SU-DHL-6 (cell line): ENCODE measurements around the gene LFNG.
"Not testable (repeated sequence)": the region's sequence is repeated elsewhere in the genome, so short reads cannot be mapped to it uniquely, and the experiment has no call there.

Source experiments
- H2AFZ ChIP-seq: fragments of 200-600 bp; sonication (generic); 2 replicates; pipeline ENCODE4 v1.6.1; 2014; ENCODE audit warnings: low read depth, mild to moderate bottlenecking, moderate library complexity, mixed read lengths, antibody characterized with exemption, low read length; ENCODE audit not compliant: severe bottlenecking
- H3F3A ChIP-seq: fragments of 200-600 bp; shearing (Covaris generic); 2 replicates; pipeline ENCODE4 v1.6.0; 2016; ENCODE audit warnings: antibody characterized with exemption, mild to moderate bottlenecking; ENCODE audit not compliant: insufficient read depth
- H3K27ac ChIP-seq: fragments of 200-600 bp; sonication (generic); 2 replicates; pipeline ENCODE4 v1.5.1; 2016; ENCODE audit warnings: low read depth, mild to moderate bottlenecking, low read length, moderate library complexity, mixed read lengths
- H3K27me3 ChIP-seq: fragments of 200-600 bp; sonication (generic), shearing (Covaris generic); 2 replicates; pipeline ENCODE4 v1.6.0; 2014; ENCODE audit warnings: mild to moderate bottlenecking, low read length
- H3K36me3 ChIP-seq: fragments of 200-600 bp; sonication (generic); 2 replicates; pipeline ENCODE4 v1.6.1; 2014; ENCODE audit warnings: mild to moderate bottlenecking, low read length, mixed read lengths
- H3K4me2 ChIP-seq: fragments of 300-600, 200-600 bp; shearing (Covaris generic), sonication (generic); 2 replicates; pipeline ENCODE4 v1.6.0; 2014; ENCODE audit warnings: low read length, low read depth, mild to moderate bottlenecking; ENCODE audit not compliant: poor library complexity, severe bottlenecking
- H3K4me3 ChIP-seq: fragments of 200-600 bp; sonication (generic); 2 replicates; pipeline ENCODE4 v1.5.1; 2014; ENCODE audit warnings: antibody characterized with exemption, low read length, mild to moderate bottlenecking, mixed read lengths; ENCODE audit not compliant: insufficient read depth, poor library complexity, severe bottlenecking
- H3K79me2 ChIP-seq: fragments of 200-600 bp; sonication (generic); 2 replicates; pipeline ENCODE4 v1.6.1; 2014; ENCODE audit warnings: mild to moderate bottlenecking, low read length, moderate library complexity; ENCODE audit not compliant: insufficient read depth
- H3K9ac ChIP-seq: fragments of 200-600 bp; sonication (generic); 2 replicates; pipeline ENCODE4 v1.7.0; 2014; ENCODE audit warnings: mild to moderate bottlenecking, low read length
- H3K9me2 ChIP-seq: fragments of 200-600 bp; sonication (generic); replicated peaks from 2 replicates; pipeline ENCODE4 v1.6.1; 2014; ENCODE audit warnings: low read length; ENCODE audit not compliant: insufficient read depth
- H3K9me3 ChIP-seq: fragments of 200-600 bp; sonication (generic); 2 replicates; pipeline ENCODE4 v1.6.1; 2014; ENCODE audit warnings: low read length, mixed read lengths; ENCODE audit not compliant: insufficient read depth
- H4K20me1 ChIP-seq: fragments of 200-600 bp; sonication (generic); 2 replicates; pipeline ENCODE4 v1.6.1; 2014; ENCODE audit warnings: low read depth, mild to moderate bottlenecking, antibody characterized with exemption, low read length, moderate library complexity, mixed read lengths
- CTCF ChIP-seq: fragments of 200-600 bp; sonication (generic); IDR thresholded peaks from one replicate; pipeline ENCODE4 v1.5.1; 2017; ENCODE audit warnings: antibody characterized with exemption, mild to moderate bottlenecking, low read length, moderate library complexity; ENCODE audit not compliant: insufficient read depth, poor library complexity, severe bottlenecking
- EZH2phosphoT487 ChIP-seq: fragments of 200-600 bp; sonication (generic), shearing (Covaris generic); conservative IDR thresholded peaks from 2 replicates; pipeline ENCODE4 v1.6.1; 2018; ENCODE audit warnings: mild to moderate bottlenecking, antibody characterized with exemption, low read length, moderate library complexity, mixed read lengths

The LFNG gene

GRCh38 chr7:2530071-2530987, 10.8 kb downstream of the LFNG start:
- Histone ChIP-seq H3K9me2 (no peaks in the 10 kb centered on the region), H2AFZ (no peak overlapping the region), H3K9ac (no peak overlapping the region), H3K4me3 (no peak overlapping the region), H3K27me3 (no peaks in the 10 kb centered on the region), H3F3A (no peaks in the 10 kb centered on the region), H3K4me2 (no peak overlapping the region), H4K20me1 (no peaks in the 10 kb centered on the region), H3K36me3 (no peaks in the 10 kb centered on the region), H3K9me3 (no peaks in the 10 kb centered on the region), H3K79me2 (no peaks in the 10 kb centered on the region), H3K27ac (no peak overlapping the region)
- TF ChIP-seq EZH2phosphoT487 = no peak
- TF ChIP-seq CTCF = no peak

GRCh38 chr7:2530994-2531795, 11.6 kb downstream of the LFNG start:
- H2AFZ ChIP-seq, H3K27ac ChIP-seq, H3K79me2 ChIP-seq, H3K36me3 ChIP-seq, H3K4me2 ChIP-seq, H3K9me3 ChIP-seq, H3F3A ChIP-seq, H4K20me1 ChIP-seq, H3K9ac ChIP-seq, H3K4me3 ChIP-seq, H3K9me2 ChIP-seq, H3K27me3 ChIP-seq: not testable (repeated sequence)

GRCh38 chr7:2531796-2532110, 12.2 kb downstream of the LFNG start:
- not testable (repeated sequence) for H3K9ac ChIP-seq, H3F3A ChIP-seq, H3K9me2 ChIP-seq, H3K36me3 ChIP-seq, H3K9me3 ChIP-seq, H3K79me2 ChIP-seq, H2AFZ ChIP-seq, H3K4me3 ChIP-seq, H3K4me2 ChIP-seq, H4K20me1 ChIP-seq, H3K27ac ChIP-seq, H3K27me3 ChIP-seq

GRCh38 chr7:2532199-2532772, 12.7 kb downstream of the LFNG start:
- not testable (repeated sequence) for H3K79me2 ChIP-seq, H3K9me2 ChIP-seq, H3K4me3 ChIP-seq, H3K36me3 ChIP-seq, H3K9ac ChIP-seq, H4K20me1 ChIP-seq, H3F3A ChIP-seq, H3K27ac ChIP-seq, H2AFZ ChIP-seq, H3K9me3 ChIP-seq, H3K4me2 ChIP-seq, H3K27me3 ChIP-seq

GRCh38 chr7:2532816-2533215, 13.2 kb downstream of the LFNG start:
- H3K9me2 ChIP-seq, H3K36me3 ChIP-seq, H3K27me3 ChIP-seq, H3F3A ChIP-seq, H3K4me3 ChIP-seq, H2AFZ ChIP-seq, H3K9me3 ChIP-seq, H3K79me2 ChIP-seq, H3K4me2 ChIP-seq, H4K20me1 ChIP-seq, H3K27ac ChIP-seq, H3K9ac ChIP-seq: not testable (repeated sequence)

- H3F3A ChIP-seq, H3K27ac ChIP-seq, H3K9me2 ChIP-seq, H4K20me1 ChIP-seq, H3K9ac ChIP-seq, H2AFZ ChIP-seq, H3K36me3 ChIP-seq, H3K9me3 ChIP-seq, H3K27me3 ChIP-seq, H3K4me2 ChIP-seq, H3K79me2 ChIP-seq, H3K4me3 ChIP-seq: not testable (repeated sequence)
Measured at GRCh38 chr7:2533566-2533965, 14.0 kb downstream of the LFNG start.

GRCh38 chr7:2534214-2534613, 14.6 kb downstream of the LFNG start:
- H3K9me2 ChIP-seq, H3K9ac ChIP-seq, H3F3A ChIP-seq, H3K4me3 ChIP-seq, H4K20me1 ChIP-seq, H3K27ac ChIP-seq, H3K9me3 ChIP-seq, H3K79me2 ChIP-seq, H3K27me3 ChIP-seq, H2AFZ ChIP-seq, H3K36me3 ChIP-seq, H3K4me2 ChIP-seq: not testable (repeated sequence)
